Endothelial cell of umbilical vein (primary cell): ENCODE results near the gene FAM171A2. TPM values are rescaled to one million over a fixed set of nuclear protein-coding genes. Genes with fewer than 3 reads are reported as not detected.

Experiments
- BruUV-seq: library from RNA; stranded (reverse); fragments of 400-500 nt; replicated peaks from 2 replicates; lab custom pipeline; 2021; lab: Mats Ljungman, UMichigan
- CTCF ChIA-PET: fragments of 300-600, 350-600 bp; sonication (Branson Sonifier 250); formaldehyde crosslinking; loops from one replicate; lab custom pipeline; 2021; ENCODE audit warnings: antibody characterized with exemption, inconsistent platforms; lab: Charles Lee
- POLR2A ChIA-PET: fragments of 300-600, 350-600 bp; sonication (Branson Sonifier 250); formaldehyde crosslinking; loops from one replicate; lab custom pipeline; 2021; ENCODE audit warnings: antibody characterized with exemption, inconsistent platforms; lab: Charles Lee
- DNase-seq: peaks from one replicate; pipeline ENCODE4 v3.0.0-alpha.2; 2011; ENCODE audit warnings: low read depth, low spot score
- FAIRE-seq: peaks from 2 replicates; lab custom pipeline; 2011; peaks lifted over from hg19 to GRCh38; lab: Jason Lieb, UNC
- H2AFZ ChIP-seq: 2 replicates; pipeline ENCODE4 v1.6.0; 2012; ENCODE audit warnings: low read depth, low read length, control low read depth, inconsistent platforms
- H3K27ac ChIP-seq: 2 replicates; pipeline ENCODE4 v1.5.1; 2011; ENCODE audit warnings: low read depth, mild to moderate bottlenecking, control low read depth, low read length, moderate library complexity; ENCODE audit not compliant: insufficient read depth
- H3K27me3 ChIP-seq, 2 experiments: 2 replicates each; pipeline versions ENCODE4 v1.6.0 to v1.6.1; 2011; ENCODE audit warnings: low read length in 2 of 2, mixed read lengths in 1 of 2; ENCODE audit not compliant: control insufficient read depth in 2 of 2, insufficient read depth in 2 of 2
- H3K36me3 ChIP-seq, 2 experiments: 2 replicates in 1 of 2; 3 replicates in 1 of 2; pipeline ENCODE4 v1.5.1; 2011; ENCODE audit warnings: low read length in 2 of 2, mild to moderate bottlenecking in 1 of 2, moderate library complexity in 1 of 2; ENCODE audit not compliant: control insufficient read depth in 2 of 2, insufficient read depth in 2 of 2; ENCODE audit errors: extremely low read depth in 1 of 2
- H3K4me1 ChIP-seq: 3 replicates; pipeline ENCODE4 v1.5.1; 2011; ENCODE audit warnings: mild to moderate bottlenecking, low read length; ENCODE audit not compliant: control insufficient read depth, insufficient read depth; ENCODE audit errors: extremely low read depth
- H3K4me2 ChIP-seq: 2 replicates; pipeline ENCODE4 v1.6.1; 2011; ENCODE audit warnings: low read length, control low read depth, mixed read lengths; ENCODE audit not compliant: insufficient read depth
- H3K4me3 ChIP-seq, 3 experiments: fragments of 200-600 bp in 1 of 3; sonication (generic), shearing (Covaris generic) in 1 of 3; replicated peaks in 1 of 3; 2 replicates each; pipeline ENCODE4 v1.5.1; 2011 to 2016; ENCODE audit warnings: control low read depth in 3 of 3, low read length in 3 of 3, mild to moderate bottlenecking in 2 of 3, inconsistent platforms in 1 of 3, low read depth in 1 of 3, moderate library complexity in 1 of 3; ENCODE audit not compliant: insufficient read depth in 1 of 3
- H3K79me2 ChIP-seq: 2 replicates; pipeline ENCODE4 v1.6.0; 2012; ENCODE audit warnings: low read length, inconsistent platforms; ENCODE audit not compliant: control insufficient read depth, insufficient read depth
- H3K9ac ChIP-seq: replicated peaks from 2 replicates; pipeline ENCODE3; 2011; ENCODE audit warnings: low read length, control low read depth; ENCODE audit not compliant: insufficient read depth; ENCODE audit errors: extremely low read depth
- H3K9me1 ChIP-seq: replicated peaks from 3 replicates; pipeline ENCODE4 v1.6.0; 2011; ENCODE audit warnings: mild to moderate bottlenecking, low read length; ENCODE audit not compliant: control insufficient read depth, insufficient read depth; ENCODE audit errors: extremely low read depth
- H3K9me3 ChIP-seq: replicated peaks from 2 replicates; pipeline ENCODE4 v1.5.1; 2012; ENCODE audit warnings: low read length, inconsistent platforms; ENCODE audit not compliant: control insufficient read depth, insufficient read depth
- H4K20me1 ChIP-seq: replicated peaks from 2 replicates; pipeline ENCODE3; 2011; ENCODE audit warnings: mild to moderate bottlenecking, low read length; ENCODE audit not compliant: control insufficient read depth, insufficient read depth; ENCODE audit errors: extremely low read depth
- EZH2 ChIP-seq: IDR thresholded peaks from 2 replicates; pipeline ENCODE4 v1.6.1; 2012; ENCODE audit warnings: borderline replicate concordance, low read depth, mild to moderate bottlenecking, moderate library complexity, low read length, inconsistent platforms; ENCODE audit not compliant: severe bottlenecking
- FOS ChIP-seq: IDR thresholded peaks from 2 replicates; pipeline ENCODE4 v1.6.1; 2011; ENCODE audit warnings: mild to moderate bottlenecking, low read length, moderate library complexity, borderline replicate concordance; ENCODE audit not compliant: insufficient read depth
- GATA2 ChIP-seq: IDR thresholded peaks from 2 replicates; pipeline ENCODE4 v1.7.0; 2011; ENCODE audit warnings: low read depth, mild to moderate bottlenecking, moderate library complexity, mixed read lengths, low read length; ENCODE audit not compliant: insufficient read length, insufficient read depth
- JUN ChIP-seq: IDR thresholded peaks from 2 replicates; pipeline ENCODE4 v1.6.1; 2011; ENCODE audit warnings: borderline replicate concordance, low read depth; ENCODE audit not compliant: insufficient read length, insufficient read depth
- MAX ChIP-seq: IDR thresholded peaks from 2 replicates; pipeline ENCODE4 v1.6.1; 2011; ENCODE audit not compliant: insufficient read depth, insufficient read length
- MYC ChIP-seq: IDR thresholded peaks from one replicate; pipeline ENCODE4 v1.6.1; 2011; ENCODE audit warnings: mild to moderate bottlenecking, low read depth, low read length
- POLR2A ChIP-seq: IDR thresholded peaks from 2 replicates; pipeline ENCODE4 v1.6.1; 2012; ENCODE audit warnings: low read depth, mild to moderate bottlenecking, control low read depth, low read length
- POLR2AphosphoS5 ChIP-seq: IDR thresholded peaks from 2 replicates; pipeline ENCODE4 v1.6.1; 2012; ENCODE audit warnings: low read depth, mild to moderate bottlenecking, control low read depth, low read length, moderate library complexity; ENCODE audit not compliant: insufficient read depth
- dilution Hi-C: fragments of 300-500 bp; cut with MboI; formaldehyde crosslinking; loops from one replicate; pipeline ENCODE4 v1.15.0; 2019; ENCODE audit warnings: low sequenced_read_pairs; ENCODE audit not compliant: extremely low pct_ligation_motif_present
- intact Hi-C: fragments of 100-400 bp; cut with micrococcal nuclease; formaldehyde crosslinking; loops from one replicate; pipeline ENCODE4 v1.10.0; 2022
- polyA plus RNA-seq, 4 experiments: library from polyadenylated mRNA; depleted of rRNA in 3 of 4; stranded (reverse) in 3 of 4; unstranded in 1 of 4; fragments of >200 nt; gene quantifications; 2 replicates each; pipeline versions ENCODE4 v1.2.1 to v1.2.3, GENCODE V29; 2011 to 2012; ENCODE audit warnings: missing spikeins in 1 of 4
- total RNA-seq: library from RNA; stranded (reverse); gene quantifications from 2 replicates; pipeline ENCODE4 v1.2.3, GENCODE V29; 2021
- TF ChIP-seq, protein P1 (sequence below), 2 donors: IDR thresholded peaks; 1 replicate in 1 of 2; 2 replicates in 1 of 2; pipeline ENCODE4 v1.5.1; 2011; ENCODE audit warnings: low read length in 2 of 2, mild to moderate bottlenecking in 2 of 2, moderate library complexity in 2 of 2, control low read depth in 1 of 2, inconsistent platforms in 1 of 2, low read depth in 1 of 2; ENCODE audit not compliant: insufficient read depth in 1 of 2; ENCODE audit errors: extremely low read depth in 1 of 2

Gene FAM171A2
- total and polyA plus RNA-seq, 2 donors (not counting 3 experiments of a cell fraction or from before 2014, with no cell fraction given), result 11.3 to 13.4 TPM

GRCh38 chr17:44362459-44362948 lies 1.1 kb downstream of the FAM171A2 start:
- H3K4me1 ChIP-seq, result peaks cover 5% of the 10 kb centered on the region
- H3K4me3 ChIP-seq, result peak overlapping the region; percentile 33 to 85 (median 37)
- no peaks in the 10 kb centered on the region for H3K9me1 ChIP-seq
- intact Hi-C loops, result no loop called here
- peak overlapping the region; percentile 63 for H3K9ac ChIP-seq
- CTCF ChIA-PET, result interaction anchor here (0.6 to 4.1 kb wide), 14 partner anchors 9 to 194 kb away, joined by 3 to 39 read pairs (median 8); partner anchors contain the start of gene GRN
- H3K27me3 ChIP-seq, result peaks cover 6 to 8% of the 10 kb centered on the region in 2 experiments
- BruUV-seq, result no TSS peak
- H3K9me3 ChIP-seq, result no peaks in the 10 kb centered on the region
- dilution Hi-C loops, result no loop called here
- H3K36me3 ChIP-seq, result no peaks in the 10 kb centered on the region
- peak overlapping the region; percentile 20 for H2AFZ ChIP-seq
- no peaks in the 10 kb centered on the region for H4K20me1 ChIP-seq
- FAIRE-seq (no peak), DNase-seq (peak; percentile 14)
- no peak overlapping the region for H3K27ac ChIP-seq
- H3K79me2 ChIP-seq, result no peaks in the 10 kb centered on the region
- POLR2A ChIA-PET, result interaction anchor here (0.9 kb wide), 1 partner anchor 9 kb away, joined by 3 read pairs; no protein-coding TSS in a partner anchor
- TF ChIP-seq MAX, result no peak
- TF ChIP-seq JUN, result no peak
- no peak for TF ChIP-seq EZH2
- TF ChIP-seq FOS, result no peak
- TF ChIP-seq, protein P1, sequence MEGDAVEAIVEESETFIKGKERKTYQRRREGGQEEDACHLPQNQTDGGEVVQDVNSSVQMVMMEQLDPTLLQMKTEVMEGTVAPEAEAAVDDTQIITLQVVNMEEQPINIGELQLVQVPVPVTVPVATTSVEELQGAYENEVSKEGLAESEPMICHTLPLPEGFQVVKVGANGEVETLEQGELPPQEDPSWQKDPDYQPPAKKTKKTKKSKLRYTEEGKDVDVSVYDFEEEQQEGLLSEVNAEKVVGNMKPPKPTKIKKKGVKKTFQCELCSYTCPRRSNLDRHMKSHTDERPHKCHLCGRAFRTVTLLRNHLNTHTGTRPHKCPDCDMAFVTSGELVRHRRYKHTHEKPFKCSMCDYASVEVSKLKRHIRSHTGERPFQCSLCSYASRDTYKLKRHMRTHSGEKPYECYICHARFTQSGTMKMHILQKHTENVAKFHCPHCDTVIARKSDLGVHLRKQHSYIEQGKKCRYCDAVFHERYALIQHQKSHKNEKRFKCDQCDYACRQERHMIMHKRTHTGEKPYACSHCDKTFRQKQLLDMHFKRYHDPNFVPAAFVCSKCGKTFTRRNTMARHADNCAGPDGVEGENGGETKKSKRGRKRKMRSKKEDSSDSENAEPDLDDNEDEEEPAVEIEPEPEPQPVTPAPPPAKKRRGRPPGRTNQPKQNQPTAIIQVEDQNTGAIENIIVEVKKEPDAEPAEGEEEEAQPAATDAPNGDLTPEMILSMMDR (IDR thresholded peaks at IDR 0.05; ENCODE audit: extremely low read depth in 1 of 2, insufficient read depth in 1 of 2, low read depth in 1 of 2, low read length in 2 of 2), result no peak
- no peak for TF ChIP-seq GATA2
- TF ChIP-seq MYC, result no peak
- no peak for TF ChIP-seq POLR2AphosphoS5
- TF ChIP-seq POLR2A, result no peak
- peak overlapping the region; percentile 62 for H3K4me2 ChIP-seq
